HG02610 (cell line): ENCODE measurements around the gene ARAP1.

Experiments
- ATAC-seq: cut with Tn5 transposase; IDR thresholded peaks from one replicate; pipeline ENCODE4 v1.9.1; 2021; ENCODE audit warnings: mild to moderate bottlenecking, moderate library complexity; ENCODE audit not compliant: unreplicated experiment

ARAP1 gene

GRCh38 chr11:72685560-72686480, 66.4 kb downstream of the ARAP1 start:
- no peak for ATAC-seq

GRCh38 chr11:72684236-72684912, 67.8 kb downstream of the ARAP1 start:
- no peak for ATAC-seq

GRCh38 chr11:72683782-72684200, 68.4 kb downstream of the ARAP1 start:
- ATAC-seq, result no peak

DNA sequence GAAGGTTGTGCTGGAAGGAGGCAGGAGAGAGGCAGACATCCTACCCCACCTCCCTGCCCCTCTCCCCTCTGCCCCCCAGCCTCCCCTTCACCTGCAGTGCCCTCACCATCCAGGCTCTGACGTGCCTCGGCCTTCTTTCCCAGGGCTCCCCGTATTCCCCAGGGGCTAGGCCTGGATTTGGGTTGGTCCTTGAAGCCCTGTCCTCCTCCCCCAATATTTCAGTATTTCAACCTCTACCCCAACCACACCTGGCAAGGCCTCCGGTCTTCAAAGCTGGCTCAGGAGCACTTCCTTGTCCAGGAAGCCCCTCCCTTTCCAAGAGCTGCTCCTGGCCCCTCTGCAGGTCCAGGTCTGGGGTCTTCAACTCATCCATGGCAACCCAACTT, 69.4 kb downstream of the ARAP1 start:
- no peak for ATAC-seq

DNA sequence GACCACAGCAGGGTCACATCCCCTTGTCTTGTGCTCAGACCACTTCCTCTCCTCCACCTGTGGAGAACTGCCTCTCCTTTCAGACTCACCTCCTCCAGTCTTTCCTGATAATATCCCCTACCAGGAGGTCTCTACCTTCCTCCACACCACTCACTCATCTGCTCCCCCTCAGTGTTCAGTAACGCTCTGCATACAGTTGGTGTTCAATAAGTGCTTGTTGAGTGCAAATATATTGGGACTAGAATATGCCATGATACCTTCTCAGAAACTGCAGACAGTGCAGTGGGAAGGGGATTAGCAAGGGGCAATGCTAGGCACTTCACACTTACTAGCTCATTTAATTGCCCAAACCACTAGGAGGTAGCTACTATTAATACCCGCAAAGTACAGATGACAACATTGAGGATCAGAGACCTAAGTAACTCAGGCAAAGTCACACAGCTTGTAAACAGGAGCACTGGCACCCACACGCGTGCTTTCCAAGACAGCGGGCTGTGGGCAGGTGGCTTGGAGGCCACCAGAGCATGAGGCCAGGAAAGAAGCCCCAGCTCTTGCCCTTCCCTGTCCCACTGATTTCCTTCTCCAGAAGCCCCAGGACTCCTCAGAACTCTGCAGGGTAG, 69.9 kb downstream of the ARAP1 start:
- ATAC-seq, result no peak

GRCh38 chr11:72681226-72682153, 70.7 kb downstream of the ARAP1 start:
- no peak for ATAC-seq

- ATAC-seq, result no peak
These were observed 71.5 kb downstream of the ARAP1 start for GRCh38 chr11:72680624-72681158.

GRCh38 chr11:72679869-72680268, 72.3 kb downstream of the ARAP1 start:
- no peak for ATAC-seq

DNA sequence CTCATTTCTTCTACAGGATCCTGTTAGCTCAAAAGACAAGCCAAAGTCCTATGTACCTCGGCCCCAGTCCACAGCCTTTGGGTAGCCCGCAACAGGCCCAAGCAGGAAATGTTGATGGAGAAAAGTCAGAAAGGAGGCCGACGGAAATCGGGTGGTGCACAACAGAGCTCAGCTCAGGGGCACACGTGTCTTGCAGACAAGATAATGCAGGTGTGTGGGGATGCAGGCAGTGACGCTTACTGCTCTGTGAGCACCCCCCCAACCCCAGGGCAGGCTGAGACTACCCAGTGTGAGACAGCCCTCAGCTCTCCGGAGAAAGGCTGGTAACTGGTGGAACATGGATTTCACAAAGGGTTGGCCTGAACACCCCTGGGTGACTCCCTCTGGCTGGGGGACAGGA, 73.7 kb downstream of the ARAP1 start:
- no peak for ATAC-seq

DNA sequence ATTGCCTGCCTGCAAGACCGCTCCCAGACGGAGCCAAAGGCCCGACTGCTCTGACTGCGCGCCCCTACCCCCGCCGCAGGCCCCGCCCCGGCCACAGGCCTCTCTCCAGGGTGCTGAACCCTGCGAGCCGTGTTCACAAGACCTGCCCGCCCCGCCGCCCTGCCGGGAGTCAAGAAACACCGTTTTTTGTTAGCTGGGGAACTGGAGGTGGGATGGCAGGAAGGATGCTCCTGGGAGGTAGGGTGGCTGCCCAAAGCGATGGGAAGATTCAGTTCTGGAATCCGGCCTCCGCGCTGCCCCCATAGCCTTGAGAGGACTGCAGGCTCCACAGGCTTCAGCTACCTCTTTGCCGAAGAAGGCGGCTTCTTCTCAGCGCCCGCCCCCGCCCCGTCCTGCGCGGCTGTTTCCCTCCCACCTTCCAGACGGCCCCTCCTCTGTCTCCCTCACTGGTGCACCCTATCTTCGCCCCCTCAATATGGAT, 75.3 kb downstream of the ARAP1 start:
- ATAC-seq, result no peak

GRCh38 chr11:72675221-72675620, 77.0 kb downstream of the ARAP1 start:
- no peak for ATAC-seq

- ATAC-seq, result no peak
These were observed 78.0 kb downstream of the ARAP1 start, which contains the start of gene PDE2A for GRCh38 chr11:72673943-72674828. Gene PDE2A, minus strand, starts transcription at chr11:72674422. Its CDS starts 215 bp downstream, at chr11:72674207.

DNA sequence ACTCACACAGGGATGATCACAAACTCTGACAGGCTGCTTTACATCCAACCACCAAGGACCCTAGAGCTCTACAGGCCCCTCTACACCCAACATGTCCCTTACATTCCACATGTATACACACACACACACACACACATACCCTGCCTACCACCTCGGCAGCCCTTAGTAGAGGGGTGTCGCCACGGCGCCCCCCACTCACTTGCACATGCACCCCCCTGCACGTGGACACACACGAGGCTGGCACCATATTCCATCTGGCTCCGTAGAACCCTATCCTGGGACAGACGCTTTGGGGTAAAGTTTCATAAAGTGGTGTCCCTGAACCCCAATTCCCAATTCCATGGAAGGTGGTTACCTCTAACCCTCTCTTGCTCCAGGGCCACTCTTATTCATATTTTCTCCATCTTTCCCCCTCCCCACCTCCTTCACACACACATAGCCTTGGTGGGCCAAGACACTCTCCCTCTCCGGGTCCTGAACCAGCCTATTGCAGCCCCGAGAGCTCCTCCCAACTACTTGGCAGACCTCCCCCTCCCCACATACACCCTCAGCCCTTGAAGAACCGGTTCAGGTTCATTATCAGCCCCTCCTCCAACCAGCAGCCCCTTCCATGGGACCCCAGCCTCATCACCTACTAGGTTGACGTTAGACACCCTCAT, 78.8 kb downstream of the ARAP1 start:
- ATAC-seq, result no peak

DNA sequence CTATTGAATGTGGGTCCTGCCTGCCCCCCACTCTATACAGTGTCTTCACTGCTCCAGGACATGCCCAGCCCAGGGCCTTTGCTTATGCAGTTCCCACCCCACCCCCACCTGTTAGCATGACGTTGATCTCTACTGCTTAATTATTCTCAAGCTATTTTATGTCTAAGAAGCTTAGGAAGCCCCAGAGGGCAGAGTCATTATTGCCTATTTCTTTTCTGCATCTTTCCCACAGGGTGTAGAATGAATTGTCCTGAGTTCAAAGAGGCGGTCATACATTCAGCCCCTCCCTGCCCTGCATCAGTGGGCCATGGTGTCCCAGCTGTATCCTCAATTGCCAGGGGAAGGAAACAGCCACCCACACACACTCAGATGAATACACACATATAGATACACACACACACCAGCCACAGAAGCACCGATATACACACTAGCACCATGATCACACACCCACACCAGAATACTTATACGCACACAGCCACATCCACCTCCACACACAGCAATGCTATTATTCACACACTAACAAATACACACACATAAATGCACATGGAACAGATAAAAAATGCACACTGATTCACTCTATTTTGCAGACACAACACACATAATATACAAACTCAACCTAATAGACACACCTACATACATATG, 79.5 kb downstream of the ARAP1 start:
- no peak for ATAC-seq

DNA sequence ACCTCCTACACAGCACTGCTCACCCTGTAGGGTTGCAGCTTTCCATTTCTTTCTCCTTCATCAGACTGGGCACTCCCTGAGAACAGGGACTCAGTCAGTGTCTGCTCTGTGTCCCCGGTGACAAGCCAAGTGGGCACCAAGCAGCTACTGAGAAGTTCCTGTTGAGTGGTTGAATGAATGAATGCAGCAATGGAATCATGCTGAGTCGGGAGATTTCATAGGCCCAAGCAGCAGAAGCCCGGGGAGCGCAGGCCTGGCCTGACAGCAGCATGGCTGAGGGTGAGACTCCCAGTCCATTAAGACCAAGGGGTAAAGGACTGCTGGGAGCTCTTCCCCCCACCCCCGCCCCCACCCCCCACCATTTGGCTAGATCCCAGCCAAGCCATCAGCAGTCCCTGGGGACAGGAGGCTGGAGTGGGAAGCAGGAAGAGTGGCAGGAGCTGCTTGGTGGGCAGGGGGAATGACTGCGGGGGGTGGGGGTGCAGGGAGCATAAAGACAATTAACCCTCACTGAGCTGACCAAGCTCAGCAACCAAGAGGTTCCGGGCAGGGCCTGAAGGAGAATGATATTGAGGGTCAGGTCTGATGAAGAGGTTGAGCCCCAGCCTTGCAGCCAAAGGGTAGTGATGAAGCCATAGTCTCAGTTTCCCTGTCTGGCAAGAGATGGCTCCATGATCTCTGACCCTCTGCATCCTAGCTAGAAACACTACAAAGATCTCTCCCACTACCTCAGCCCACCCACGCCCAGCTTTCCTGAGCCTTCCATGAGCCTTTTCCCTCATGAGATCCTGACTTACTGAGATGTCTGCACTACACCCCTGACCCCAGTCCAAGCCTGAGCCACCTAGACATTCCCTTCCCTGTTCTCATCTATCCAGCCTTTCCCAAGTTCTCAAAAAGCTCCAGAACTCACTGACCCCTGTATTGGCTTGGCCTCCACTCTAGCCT, 80.8 kb downstream of the ARAP1 start:
- ATAC-seq, result no peak

- no peak for ATAC-seq
These were observed 82.2 kb downstream of the ARAP1 start for GRCh38 chr11:72670041-72670440.

- ATAC-seq, result no peak
These were observed 82.7 kb downstream of the ARAP1 start for GRCh38 chr11:72669527-72669926.
